Spleen (tissue), 7 donors: ENCODE measurements around the gene TPM1.

ENCODE experiments used
- CTCF ChIP-seq, 11 experiments: fragments of 200-600 bp in 7 of 11; fragments of 450-650 bp in 4 of 11; sonication (generic) in 4 of 11; IDR thresholded peaks in 8 of 11; conservative IDR thresholded peaks in 3 of 11; 1 replicate in 7 of 11; 2 replicates in 4 of 11; pipeline versions ENCODE4 v1.4.0 to v1.8.0; 2016 to 2021; ENCODE audit warnings: antibody characterized with exemption in 11 of 11, inconsistent platforms in 4 of 11, mild to moderate bottlenecking in 1 of 11
- POLR2A ChIP-seq, 3 donors: fragments of 450-650 bp; IDR thresholded peaks; one replicate each; pipeline ENCODE4 v1.5.1; 2017; ENCODE audit warnings: antibody characterized with exemption in 3 of 3, mild to moderate bottlenecking in 1 of 3
- POLR2AphosphoS5 ChIP-seq, 3 donors: sonication (generic); formaldehyde crosslinking; IDR thresholded peaks; one replicate each; pipeline ENCODE4 v1.5.1; 2017; ENCODE audit warnings: antibody characterized with exemption in 3 of 3
- donor health status: DM: no; HTN: no; CAD: no; lungs with moderate emphysema.
- donor health status: DM: no; HTN: no; CAD: no.
- donor health status: DM: no; HTN: no; CAD: no.

GRCh38 chr15:63067976-63068743, 25.6 kb downstream of the TPM1 start:
- TF ChIP-seq CTCF (IDR thresholded peaks at IDR 0.05 in 8 of 11, conservative IDR thresholded peaks at IDR 0.05 in 3 of 11) (no peak), POLR2AphosphoS5 (IDR thresholded peaks at IDR 0.05) (no peak), POLR2A (IDR thresholded peaks at IDR 0.05) (no peak)
